HEK293 (cell line): Measurements from ENCODE around the gene PDLIM5.

Experiments used
- CTCF ChIP-seq: fragments of 450-650 bp; formaldehyde crosslinking; IDR thresholded peaks from 2 replicates; pipeline ENCODE4 v1.5.1; 2016; ENCODE audit warnings: missing biosample characterization, missing genetic modification characterization
- MYNN ChIP-seq: fragments of 450-650 bp; formaldehyde crosslinking; IDR thresholded peaks from 2 replicates; pipeline ENCODE4 v1.5.1; 2016; ENCODE audit warnings: missing biosample characterization, missing genetic modification characterization, borderline replicate concordance
- REST ChIP-seq: fragments of 450-650 bp; formaldehyde crosslinking; IDR thresholded peaks from 2 replicates; pipeline ENCODE4 v1.5.1; 2016; ENCODE audit warnings: missing biosample characterization, missing genetic modification characterization
- ZNF292 ChIP-seq: fragments of 450-650 bp; formaldehyde crosslinking; IDR thresholded peaks from 2 replicates; pipeline ENCODE4 v1.5.1; 2016; ENCODE audit warnings: low read depth, missing biosample characterization, missing genetic modification characterization, borderline replicate concordance
- ZNF658 ChIP-seq: fragments of 450-650 bp; formaldehyde crosslinking; IDR thresholded peaks from 2 replicates; pipeline ENCODE4; 2016; ENCODE audit warnings: missing biosample characterization, missing genetic modification characterization

GRCh38 chr4:94581766-94582165 is 130.0 kb downstream of the PDLIM5 start:
- TF ChIP-seq CTCF (tag by site-specific recombination): no peak
- no peak for TF ChIP-seq ZNF292 (tag by site-specific recombination)
- TF ChIP-seq REST (tag by site-specific recombination): no peak
- no peak for TF ChIP-seq ZNF658
- TF ChIP-seq MYNN: no peak
